GM20000 (cell line): Measurements from ENCODE around the gene GYPB.
"Not testable (repeated sequence)": the region's sequence is repeated elsewhere in the genome, so short reads cannot be mapped to it uniquely, and the experiment has no call there.

ENCODE experiments used
- DNase-seq: peaks from one replicate; pipeline ENCODE4 v3.0.0; 2012; ENCODE audit warnings: low spot score
- CTCF ChIP-seq: IDR thresholded peaks from 2 replicates; pipeline ENCODE4 v1.5.1; 2012; ENCODE audit warnings: mild to moderate bottlenecking, control low read depth; ENCODE audit errors: extremely low read depth, missing control alignments

Gene GYPB

GRCh38 chr4:143986180-143986579, 33.0 kb downstream of the GYPB start:
- DNase-seq: no peak
- no peak for TF ChIP-seq CTCF

DNA sequence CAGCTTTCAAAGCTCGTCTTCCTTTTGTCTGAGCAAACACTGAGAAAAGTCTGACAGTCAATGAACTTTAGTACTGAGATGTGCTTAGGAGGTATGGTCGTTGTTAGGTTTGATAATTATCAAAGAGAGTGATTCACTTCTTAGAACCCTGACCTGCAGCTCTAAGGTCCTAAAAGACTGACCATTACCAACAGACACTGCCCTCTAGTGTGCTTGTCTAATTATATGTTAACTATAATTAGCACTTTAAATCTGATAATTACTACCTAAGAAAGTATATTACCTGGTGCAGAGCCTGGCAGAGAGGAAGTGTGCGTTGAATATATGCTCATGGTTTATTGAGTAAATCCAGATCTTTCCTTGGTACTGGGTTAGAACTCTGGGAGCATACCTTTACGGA, 38.4 kb downstream of the GYPB start:
- not testable (repeated sequence) for DNase-seq

GRCh38 chr4:143975527-143975926, 43.7 kb downstream of the GYPB start:
- not testable (repeated sequence) for DNase-seq

GRCh38 chr4:143974021-143974420, 45.2 kb downstream of the GYPB start:
- not testable (repeated sequence) for DNase-seq

GRCh38 chr4:143961075-143961474, 58.1 kb downstream of the GYPB start:
- no peak for TF ChIP-seq CTCF
- DNase-seq: no peak

- not testable (repeated sequence) for DNase-seq
Measured at GRCh38 chr4:143955306-143955705, 63.9 kb downstream of the GYPB start.

DNA sequence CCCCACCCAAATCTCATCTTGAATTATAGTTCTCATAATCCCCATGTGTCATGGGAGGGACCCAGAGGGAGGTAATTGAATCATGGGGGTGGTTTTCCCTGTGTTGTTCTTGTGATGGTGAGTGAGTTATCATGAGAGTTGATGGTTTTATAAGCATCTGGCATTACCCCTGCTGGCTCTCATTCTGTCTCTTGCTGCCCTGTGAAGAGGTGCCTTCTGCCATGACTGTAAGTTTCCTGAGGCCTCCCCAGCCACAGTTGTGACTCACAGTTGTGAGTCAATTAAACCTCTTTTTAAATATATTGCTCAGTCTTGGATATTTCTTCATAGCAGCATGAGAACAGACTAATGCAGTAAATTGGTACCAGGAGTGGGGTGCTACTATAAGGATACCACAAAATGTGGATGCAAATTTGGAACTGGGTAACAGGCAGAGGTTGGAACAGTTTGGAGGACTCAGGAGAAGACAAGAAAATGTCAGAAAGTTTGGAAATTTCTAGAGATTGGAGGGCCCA, 67.7 kb downstream of the GYPB start:
- not testable (repeated sequence) for DNase-seq

- DNase-seq: not testable (repeated sequence)
Measured at GRCh38 chr4:143950967-143951366, 68.2 kb downstream of the GYPB start.

GRCh38 chr4:143950185-143950584, 69.0 kb downstream of the GYPB start:
- DNase-seq: not testable (repeated sequence)

GRCh38 chr4:143947493-143947892, 71.7 kb downstream of the GYPB start:
- not testable (repeated sequence) for DNase-seq
